Renal pelvis (tissue), 4 donors: ENCODE results near the gene ZDHHC17. TPM values are rescaled to one million over a fixed set of nuclear protein-coding genes. Genes with fewer than 3 reads are reported as not detected.
A peak's percentile ranks its signal among the peaks of the same experiment; 100 is the strongest.

Experiments
- DNase-seq: peaks from one replicate; pipeline ENCODE4 v3.0.0-alpha.2; 2013
- polyA plus RNA-seq, 3 donors: library from polyadenylated mRNA; unstranded; fragments of 120-200 nt; gene quantifications; one replicate each; pipeline ENCODE4 v1.2.1, GENCODE V29; 2013; ENCODE audit not compliant: insufficient read length in 3 of 3

The ZDHHC17 gene
- polyA plus RNA-seq, 3 donors = 50.6 to 81.8 (median 77.8) TPM

DNA sequence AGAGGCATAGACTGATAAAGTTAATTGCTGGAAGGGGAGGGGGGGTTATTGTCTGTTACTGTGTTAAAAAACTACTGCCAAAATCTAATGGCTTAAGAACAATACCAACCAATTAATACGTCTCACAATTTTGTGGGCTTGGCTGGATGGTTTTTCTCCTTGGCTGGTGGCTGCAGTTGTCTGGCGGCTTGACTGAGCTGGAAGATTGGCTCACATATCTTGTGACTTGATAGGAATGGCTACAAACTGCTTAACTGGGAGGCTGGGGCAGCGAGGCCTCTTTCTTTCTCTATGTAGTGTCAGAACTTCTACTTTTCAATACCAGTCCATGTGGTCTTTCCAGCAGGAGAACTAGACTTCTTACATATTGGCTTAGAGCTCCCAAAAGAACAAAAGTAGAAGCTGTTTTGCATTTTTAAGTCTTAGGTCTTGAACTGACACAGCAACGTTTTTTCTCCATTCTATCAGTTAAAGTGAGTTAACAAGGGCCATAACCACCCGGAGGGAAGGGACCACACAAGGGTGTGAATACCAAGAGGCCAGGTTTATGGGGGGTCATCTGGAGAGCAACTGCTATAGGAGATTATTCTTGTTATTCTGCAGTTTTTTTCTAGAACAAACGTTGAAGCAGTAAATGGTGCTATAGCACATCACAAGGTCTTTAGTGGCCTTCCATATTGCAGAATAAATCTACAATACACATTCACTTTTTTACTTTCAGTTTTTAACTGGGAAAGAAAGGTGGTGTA lies 46.9 kb downstream of the ZDHHC17 start:
- no peak for DNase-seq

- no peak for DNase-seq
Observed at GRCh38 chr12:76811976-76812375, 48.1 kb downstream of the ZDHHC17 start.

GRCh38 chr12:76813265-76813664 lies 49.4 kb downstream of the ZDHHC17 start:
- DNase-seq = no peak

- no peak for DNase-seq
Observed at GRCh38 chr12:76813972-76814371, 50.1 kb downstream of the ZDHHC17 start.

DNA sequence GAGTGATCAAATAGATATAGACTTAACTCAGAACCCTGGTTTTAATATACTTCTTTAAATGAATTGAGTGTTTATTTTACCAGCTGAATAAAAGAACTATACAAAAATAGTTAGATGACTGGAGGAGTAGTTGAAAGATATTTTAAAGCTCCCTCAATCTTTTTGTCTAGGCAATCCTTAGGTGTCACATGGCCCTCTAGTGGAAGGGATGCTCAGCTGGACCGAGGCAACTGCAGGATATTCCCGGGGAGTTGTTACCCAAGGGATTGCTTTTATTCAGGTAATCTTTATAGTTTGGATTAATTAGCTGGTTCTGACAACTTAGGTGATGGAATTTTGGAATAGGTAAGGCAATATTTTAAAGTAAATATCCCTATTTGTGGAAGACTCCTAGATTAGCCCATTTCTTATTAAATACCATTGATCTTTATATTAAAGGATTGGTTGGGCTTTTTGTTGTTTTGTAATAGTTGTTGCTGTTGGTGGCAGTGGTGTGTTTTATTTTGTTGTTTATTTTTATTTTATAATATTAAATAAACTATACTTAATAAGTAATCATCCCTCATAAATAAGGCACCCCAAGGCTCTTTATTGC lies 57.1 kb downstream of the ZDHHC17 start:
- peak; percentile 7 for DNase-seq

- DNase-seq = no peak
Observed at GRCh38 chr12:76830436-76830835, 66.5 kb downstream of the ZDHHC17 start.

DNA sequence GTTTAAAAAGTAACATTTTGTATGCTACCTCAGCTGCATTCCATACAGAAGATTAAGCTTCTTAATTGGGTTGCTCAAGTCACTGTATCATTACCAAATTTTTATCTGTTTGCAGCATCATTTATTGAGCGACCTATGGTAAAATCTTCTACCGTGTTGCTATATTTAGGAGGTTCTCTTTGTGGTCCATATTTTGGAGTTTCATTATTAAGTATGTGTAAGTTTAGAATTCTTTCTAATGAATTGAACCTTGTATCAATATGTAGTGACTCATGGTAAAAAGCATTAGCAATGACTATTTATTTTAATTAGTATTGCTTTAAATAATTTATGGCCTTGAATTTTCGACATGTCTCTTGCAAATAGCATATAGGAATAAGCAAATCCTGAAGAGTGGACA lies 72.7 kb downstream of the ZDHHC17 start:
- DNase-seq = no peak

- no peak for DNase-seq
Observed at GRCh38 chr12:76847260-76847659, 83.3 kb downstream of the ZDHHC17 start.

- DNase-seq = no peak
Observed at GRCh38 chr12:76848132-76848531, 84.2 kb downstream of the ZDHHC17 start.

DNA sequence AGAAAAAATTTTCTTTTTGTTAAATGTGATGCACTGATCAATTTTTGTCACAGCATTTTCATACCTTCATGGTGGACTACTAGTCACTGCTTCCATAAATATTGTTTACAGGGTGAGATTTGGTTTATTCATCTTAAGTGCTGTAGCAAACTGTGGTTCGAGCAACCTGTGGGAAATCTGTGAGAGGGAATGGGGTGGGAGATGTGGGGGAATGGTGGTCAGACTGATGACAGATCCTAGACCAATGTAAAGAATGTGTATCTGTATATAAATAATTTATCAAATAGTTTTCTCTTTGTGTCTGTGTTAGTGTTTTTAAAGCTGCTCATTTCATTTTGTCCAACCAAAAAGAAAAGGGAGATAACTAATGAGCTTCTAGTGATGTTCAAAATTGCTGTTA lies 88.2 kb downstream of the ZDHHC17 start:
- DNase-seq = no peak

- DNase-seq = no peak
Observed at GRCh38 chr12:76855271-76855670, 91.4 kb downstream of the ZDHHC17 start.

DNA sequence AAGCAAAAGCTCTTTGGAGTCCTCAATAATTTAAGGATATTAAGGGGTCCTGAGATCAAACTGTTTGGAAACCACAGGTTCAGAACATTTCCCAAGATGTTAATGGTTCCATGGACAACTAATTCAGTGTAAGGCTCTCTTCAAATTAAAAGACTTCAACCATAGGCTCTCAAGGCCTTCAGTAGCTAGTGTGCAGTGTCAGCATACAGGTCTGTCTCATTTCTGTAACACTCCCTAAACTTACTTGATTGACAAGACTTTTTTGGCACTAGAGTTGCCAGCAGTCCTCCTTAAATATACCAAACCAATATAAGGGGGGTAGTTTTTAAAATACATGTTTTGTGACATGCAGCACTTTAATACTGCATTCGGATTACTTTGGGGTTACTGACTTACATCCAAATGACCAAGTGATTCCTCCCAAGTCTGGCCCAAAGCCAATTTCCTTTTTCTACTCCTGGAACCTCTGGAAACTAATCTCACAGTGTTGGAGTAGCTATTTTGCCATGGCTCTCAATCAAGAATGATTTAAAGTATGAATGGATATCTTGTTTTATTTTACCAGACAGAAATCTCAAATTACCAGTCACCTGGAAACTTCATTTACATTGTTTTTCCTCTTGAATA lies 92.2 kb downstream of the ZDHHC17 start:
- no peak for DNase-seq

GRCh38 chr12:76859611-76860010 lies 95.7 kb downstream of the ZDHHC17 start:
- DNase-seq = no peak

DNA sequence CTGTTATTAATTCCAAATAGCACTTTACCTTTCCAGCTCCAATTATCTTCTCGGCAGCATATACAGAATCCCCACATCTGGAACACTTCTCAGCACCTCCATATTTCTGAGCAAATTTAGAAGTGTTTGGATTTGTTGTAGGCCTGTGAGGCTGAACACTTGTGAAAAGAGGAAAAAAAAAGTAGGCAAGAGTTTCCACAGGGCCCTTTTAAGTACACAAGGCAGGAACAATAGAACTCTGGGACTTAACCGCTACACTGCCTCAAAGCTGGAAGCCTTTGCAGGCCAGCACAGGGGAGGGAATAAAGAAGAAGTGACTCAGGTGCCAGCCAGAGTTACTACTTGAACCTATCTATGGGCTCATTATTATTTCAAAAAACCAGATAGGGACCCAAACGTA lies 96.3 kb downstream of the ZDHHC17 start:
- no peak for DNase-seq

DNA sequence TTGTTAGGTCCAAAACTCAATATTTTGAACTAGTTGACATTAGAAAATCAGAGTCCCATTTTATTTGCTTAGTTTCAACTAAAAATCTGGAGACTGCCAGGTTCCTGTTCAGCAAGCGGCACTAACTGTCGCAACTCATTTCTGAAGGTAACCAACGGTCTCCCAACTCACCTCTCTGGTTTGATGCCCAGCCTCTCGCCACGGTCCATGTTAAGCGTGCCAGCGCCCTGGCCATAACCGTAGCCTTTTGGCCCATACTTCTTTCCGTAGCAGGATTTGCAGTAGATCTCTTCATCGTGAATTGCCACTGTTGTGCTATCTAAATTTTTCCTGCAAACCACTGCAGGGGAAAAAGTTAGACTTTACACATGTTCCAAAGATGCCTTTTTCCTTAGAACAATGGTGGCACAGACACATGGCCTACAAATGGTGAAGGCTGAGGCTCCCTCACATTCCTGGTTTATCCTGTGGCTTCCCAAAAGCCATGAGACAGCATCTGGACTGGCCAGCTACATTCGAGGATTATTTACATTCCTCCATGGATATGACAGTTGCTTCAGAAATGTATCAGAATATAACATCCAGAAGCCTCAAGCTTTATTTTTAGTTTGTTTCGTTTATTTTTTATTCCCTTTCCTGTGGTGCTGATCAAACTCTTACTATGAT lies 99.2 kb downstream of the ZDHHC17 start:
- DNase-seq = no peak

GRCh38 chr12:76863837-76864236 lies 99.9 kb downstream of the ZDHHC17 start:
- DNase-seq = no peak

GRCh38 chr12:76864791-76865400 lies 101.0 kb downstream of the ZDHHC17 start:
- no peak for DNase-seq

- DNase-seq = no peak
Observed at GRCh38 chr12:76866151-76866567, 102.2 kb downstream of the ZDHHC17 start.

- peak; percentile 65 for DNase-seq
Observed at GRCh38 chr12:76866726-76867125, 102.8 kb downstream of the ZDHHC17 start.

DNA sequence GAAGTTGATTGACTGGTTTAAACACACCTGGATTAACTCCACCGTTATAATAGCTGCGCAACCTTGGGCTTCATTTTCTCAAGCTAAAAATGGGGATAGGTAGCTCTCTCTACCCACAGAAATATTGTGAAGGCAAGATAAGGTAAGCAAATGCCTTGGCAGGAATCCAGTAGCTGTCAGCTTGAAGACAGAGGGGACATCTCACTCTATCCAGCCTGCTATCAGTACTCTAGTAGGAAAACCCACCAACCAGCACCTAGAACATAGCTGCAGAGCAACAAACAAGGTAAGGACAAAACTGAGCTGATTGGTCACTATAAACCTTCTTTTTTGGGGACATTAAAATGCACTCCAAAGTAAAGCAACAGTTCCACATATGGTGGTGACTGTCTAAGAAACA lies 107.2 kb downstream of the ZDHHC17 start:
- DNase-seq = no peak

DNA sequence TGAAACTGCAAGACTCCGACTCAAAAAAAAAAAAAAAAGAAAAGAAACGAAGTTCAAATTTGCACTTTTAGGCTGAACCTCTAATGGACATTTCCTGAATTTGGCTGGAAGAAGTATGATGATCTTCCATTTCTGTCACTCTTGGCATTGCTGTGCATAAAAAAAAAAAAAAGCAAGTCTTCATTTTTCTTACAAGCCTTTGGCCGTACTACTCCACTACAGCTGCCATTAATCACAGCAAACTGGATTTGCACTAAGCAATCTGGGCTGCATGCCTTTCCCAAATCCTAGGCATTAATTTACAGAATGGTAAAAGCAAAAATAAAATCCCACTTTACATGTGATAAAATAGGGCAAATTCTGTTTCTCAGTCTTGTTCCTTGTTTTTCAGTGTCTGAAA lies 107.8 kb downstream of the ZDHHC17 start:
- DNase-seq = no peak

DNA sequence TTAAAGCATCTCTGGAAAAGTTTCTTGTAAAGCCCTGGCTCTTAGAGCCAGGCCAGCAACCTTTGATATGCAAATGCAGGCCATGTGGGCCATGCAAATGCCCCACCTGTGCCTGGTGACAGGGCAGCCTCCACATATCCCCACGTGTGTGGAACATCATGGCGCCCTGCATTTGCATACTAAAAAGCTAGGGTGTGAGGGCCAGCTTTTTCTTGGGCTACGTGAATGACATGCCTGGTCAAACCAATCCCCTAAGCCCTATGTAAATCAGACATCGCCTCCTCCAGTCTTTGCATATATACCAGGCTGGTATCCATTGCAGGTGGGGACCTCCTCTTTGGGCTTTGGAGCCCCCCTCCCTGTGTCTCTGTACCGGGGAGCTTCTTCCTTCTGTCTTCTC lies 108.5 kb downstream of the ZDHHC17 start:
- no peak for DNase-seq
